ENCODE measurements around the gene WDR19. TPM values are rescaled to one million over a fixed set of nuclear protein-coding genes. Genes with fewer than 3 reads are reported as not detected.

Gene WDR19
- total RNA-seq, 1 experiment from 2014 or later, result 33.2 TPM

- Histone ChIP-seq H3K36me3 (ENCODE audit: low read depth) (peaks cover 20% of the 10 kb centered on the region), H3K4me1 (replicated peaks; ENCODE audit: insufficient read depth) (no peaks in the 10 kb centered on the region), H3K9me2 (ENCODE audit: insufficient read depth) (no peaks in the 10 kb centered on the region), H3K27me3 (ENCODE audit: insufficient read depth, low read depth) (no peaks in the 10 kb centered on the region), H2AFZ (no peak overlapping the region), H3K4me3 (no peak overlapping the region), H3K9me3 (ENCODE audit: insufficient read depth, low read depth) (no peaks in the 10 kb centered on the region), H4K20me1 (ENCODE audit: insufficient read depth) (no peaks in the 10 kb centered on the region), H3K4me2 (no peak overlapping the region), H3F3A (ENCODE audit: insufficient read depth, low read depth) (no peaks in the 10 kb centered on the region), H3K27ac (no peak overlapping the region), H3K79me2 (ENCODE audit: low read depth) (no peaks in the 10 kb centered on the region)
- BruUV-seq (replicated peaks), result no TSS peak
- CTCF ChIA-PET, result no interaction called here
- POLR2A ChIA-PET (ENCODE audit: unreplicated experiment), result no interaction called here
- no peak for TF ChIP-seq CTCF (conservative IDR thresholded peaks at IDR 0.05)
- TF ChIP-seq EZH2 (IDR thresholded peaks at IDR 0.05; ENCODE audit: low read depth), result no peak
- no peak for DNase-seq
- intact Hi-C loops (cut with micrococcal nuclease; ENCODE audit: unreplicated experiment), result no loop called here
Observed at GRCh38 chr4:39205000-39205399, 22.7 kb downstream of the WDR19 start.

GRCh38 chr4:39205476-39205875, 23.1 kb downstream of the WDR19 start:
- Histone ChIP-seq H3K79me2 (ENCODE audit: low read depth) (no peaks in the 10 kb centered on the region), H3K9me3 (ENCODE audit: insufficient read depth, low read depth) (no peaks in the 10 kb centered on the region), H2AFZ (no peak overlapping the region), H4K20me1 (ENCODE audit: insufficient read depth) (no peaks in the 10 kb centered on the region), H3K4me2 (no peak overlapping the region), H3K4me3 (no peak overlapping the region), H3F3A (ENCODE audit: insufficient read depth, low read depth) (no peaks in the 10 kb centered on the region), H3K27me3 (ENCODE audit: insufficient read depth, low read depth) (no peaks in the 10 kb centered on the region), H3K27ac (no peak overlapping the region), H3K9me2 (ENCODE audit: insufficient read depth) (no peaks in the 10 kb centered on the region), H3K36me3 (ENCODE audit: low read depth) (peaks cover 20% of the 10 kb centered on the region), H3K4me1 (replicated peaks; ENCODE audit: insufficient read depth) (no peaks in the 10 kb centered on the region)
- no TSS peak for BruUV-seq (replicated peaks)
- ChIA-PET POLR2A (ENCODE audit: unreplicated experiment) (no interaction called here), CTCF (no interaction called here)
- TF ChIP-seq EZH2 (IDR thresholded peaks at IDR 0.05; ENCODE audit: low read depth) (no peak), CTCF (conservative IDR thresholded peaks at IDR 0.05) (no peak)
- intact Hi-C loops (cut with micrococcal nuclease; ENCODE audit: unreplicated experiment), result no loop called here
- DNase-seq, result no peak

GRCh38 chr4:39227906-39228305, 45.6 kb downstream of the WDR19 start:
- intact Hi-C loops (cut with micrococcal nuclease; ENCODE audit: unreplicated experiment), result no loop called here
- CTCF ChIA-PET, result no interaction called here
- DNase-seq, result no peak
- no peaks in the 10 kb centered on the region for H4K20me1 ChIP-seq (ENCODE audit: insufficient read depth)
- H3K79me2 ChIP-seq (ENCODE audit: low read depth), result no peaks in the 10 kb centered on the region
- H3K27ac ChIP-seq, result no peak overlapping the region
- H3K4me1 ChIP-seq (replicated peaks; ENCODE audit: insufficient read depth), result no peaks in the 10 kb centered on the region
- H3K9me3 ChIP-seq (ENCODE audit: insufficient read depth, low read depth), result no peaks in the 10 kb centered on the region
- no peak overlapping the region for H2AFZ ChIP-seq
- no peaks in the 10 kb centered on the region for H3K9me2 ChIP-seq (ENCODE audit: insufficient read depth)
- TF ChIP-seq EZH2 (IDR thresholded peaks at IDR 0.05; ENCODE audit: low read depth) (no peak), CTCF (conservative IDR thresholded peaks at IDR 0.05) (no peak)
- H3K36me3 ChIP-seq (ENCODE audit: low read depth), result no peaks in the 10 kb centered on the region
- POLR2A ChIA-PET (ENCODE audit: unreplicated experiment), result interaction anchor here (0.7 kb wide), 1 partner anchor 34 kb away, joined by 5 read pairs; no protein-coding TSS in a partner anchor
- H3K4me3 ChIP-seq, result no peak overlapping the region
- no peaks in the 10 kb centered on the region for H3F3A ChIP-seq (ENCODE audit: insufficient read depth, low read depth)
- H3K4me2 ChIP-seq, result no peak overlapping the region
- no TSS peak for BruUV-seq (replicated peaks)
- no peaks in the 10 kb centered on the region for H3K27me3 ChIP-seq (ENCODE audit: insufficient read depth, low read depth)

Data from PC-9 (cell line).